ENCODE data around the gene FNBP1.
A peak's percentile ranks its signal among the peaks of the same experiment; 100 is the strongest.

FNBP1 gene

GRCh38 chr9:129972816-129973215, 70.2 kb downstream of the FNBP1 start:
- Histone ChIP-seq H3K23ac (ENCODE audit: low read depth, low read length, poor library complexity) (no peak overlapping the region), H3K27me3 (ENCODE audit: control insufficient read depth in 3 of 3, insufficient read depth in 3 of 3, low read depth in 1 of 3, low read length in 3 of 3) (no peaks in the 10 kb centered on the region), H4K8ac (ENCODE audit: low read depth, low read length) (no peak overlapping the region), H3K4me3 (ENCODE audit: low read length in 2 of 2) (no peak overlapping the region), H3K9me3 (replicated peaks in 1 of 2; ENCODE audit: control insufficient read depth in 2 of 2, insufficient read depth in 1 of 2, low read depth in 1 of 2, low read length in 2 of 2) (no peaks in the 10 kb centered on the region), H2AK5ac (ENCODE audit: low read depth, low read length) (no peak overlapping the region), H2BK12ac (ENCODE audit: low read length) (no peak overlapping the region), H3K4me1 (ENCODE audit: control insufficient read depth in 2 of 2, insufficient read depth in 1 of 2, low read depth in 1 of 2, low read length in 2 of 2) (no peaks in the 10 kb centered on the region), H3K14ac (ENCODE audit: low read length) (no peak overlapping the region), H3K9ac (ENCODE audit: low read depth, low read length, poor library complexity) (no peak overlapping the region), H2BK5ac (ENCODE audit: low read length) (no peak overlapping the region), H3K27ac (replicated peaks; ENCODE audit: low read length) (no peak overlapping the region), H3K4ac (ENCODE audit: low read length) (no peak overlapping the region), H2BK15ac (ENCODE audit: low read length) (no peak overlapping the region), H3K18ac (ENCODE audit: low read length) (no peak overlapping the region), H2AFZ (ENCODE audit: low read length) (no peak overlapping the region), H3K79me1 (ENCODE audit: low read depth, low read length) (no peaks in the 10 kb centered on the region), H3K36me3 (replicated peaks in 1 of 2; ENCODE audit: control insufficient read depth in 2 of 2, insufficient read depth in 2 of 2, low read length in 2 of 2) (peaks cover 3 to 53% of the 10 kb centered on the region in 2 donors), H4K91ac (ENCODE audit: low read depth, low read length, poor library complexity) (no peak overlapping the region), H2BK120ac (ENCODE audit: low read depth, low read length) (no peak overlapping the region), H3K4me2 (ENCODE audit: insufficient read depth, low read length, poor library complexity, severe bottlenecking) (no peak overlapping the region)
- no CpG with 5 or more reads among the region's 4 CpGs for WGBS, 2 donors (ENCODE audit: extremely low coverage in 2 of 2, insufficient read length in 2 of 2, insufficient replicate concordance in 1 of 2)
- DNase-seq (ENCODE audit: low spot score): no peak

GRCh38 chr9:129968690-129969485, 74.1 kb downstream of the FNBP1 start:
- Histone ChIP-seq H2BK12ac (ENCODE audit: low read length) (no peak overlapping the region), H2BK5ac (ENCODE audit: low read length) (no peak overlapping the region), H3K27me3 (ENCODE audit: control insufficient read depth in 3 of 3, insufficient read depth in 3 of 3, low read depth in 1 of 3, low read length in 3 of 3) (no peaks in the 10 kb centered on the region), H2BK120ac (ENCODE audit: low read depth, low read length) (no peak overlapping the region), H2AK5ac (ENCODE audit: low read depth, low read length) (no peak overlapping the region), H3K18ac (ENCODE audit: low read length) (no peak overlapping the region), H3K4ac (ENCODE audit: low read length) (no peak overlapping the region), H3K79me1 (ENCODE audit: low read depth, low read length) (no peaks in the 10 kb centered on the region), H3K4me3 (ENCODE audit: low read length in 2 of 2) (no peak overlapping the region), H3K4me1 (ENCODE audit: control insufficient read depth in 2 of 2, insufficient read depth in 1 of 2, low read depth in 1 of 2, low read length in 2 of 2) (peaks cover 12 to 14% of the 10 kb centered on the region in 2 donors), H3K9ac (ENCODE audit: low read depth, low read length, poor library complexity) (no peak overlapping the region), H4K8ac (ENCODE audit: low read depth, low read length) (no peak overlapping the region), H3K9me3 (replicated peaks in 1 of 2; ENCODE audit: control insufficient read depth in 2 of 2, insufficient read depth in 1 of 2, low read depth in 1 of 2, low read length in 2 of 2) (no peaks in the 10 kb centered on the region), H4K91ac (ENCODE audit: low read depth, low read length, poor library complexity) (no peak overlapping the region), H2BK15ac (ENCODE audit: low read length) (no peak overlapping the region), H3K4me2 (ENCODE audit: insufficient read depth, low read length, poor library complexity, severe bottlenecking) (no peak overlapping the region), H3K14ac (ENCODE audit: low read length) (no peak overlapping the region), H3K27ac (replicated peaks; ENCODE audit: low read length) (no peak overlapping the region), H3K36me3 (replicated peaks in 1 of 2; ENCODE audit: control insufficient read depth in 2 of 2, insufficient read depth in 2 of 2, low read length in 2 of 2) (peaks cover 2 to 20% of the 10 kb centered on the region in 2 donors), H3K23ac (ENCODE audit: low read depth, low read length, poor library complexity) (no peak overlapping the region), H2AFZ (ENCODE audit: low read length) (no peak overlapping the region)
- WGBS, 2 donors (ENCODE audit: extremely low coverage in 2 of 2, insufficient read length in 2 of 2, insufficient replicate concordance in 1 of 2): no CpG with 5 or more reads among the region's 4 CpGs
- DNase-seq (ENCODE audit: low spot score): no peak

GRCh38 chr9:129964901-129965734, 77.9 kb downstream of the FNBP1 start:
- H3K4me1 ChIP-seq (ENCODE audit: control insufficient read depth in 2 of 2, insufficient read depth in 1 of 2, low read depth in 1 of 2, low read length in 2 of 2): peaks cover 26 to 33% of the 10 kb centered on the region in 2 donors
- DNase-seq (ENCODE audit: low spot score): peak; percentile 26
- no peaks in the 10 kb centered on the region for H3K27me3 ChIP-seq (ENCODE audit: control insufficient read depth in 3 of 3, insufficient read depth in 3 of 3, low read depth in 1 of 3, low read length in 3 of 3)
- no peak overlapping the region for H2BK5ac ChIP-seq (ENCODE audit: low read length)
- no peak overlapping the region for H3K4ac ChIP-seq (ENCODE audit: low read length)
- H3K14ac ChIP-seq (ENCODE audit: low read length): no peak overlapping the region
- no peak overlapping the region for H2AK5ac ChIP-seq (ENCODE audit: low read depth, low read length)
- H4K91ac ChIP-seq (ENCODE audit: low read depth, low read length, poor library complexity): no peak overlapping the region
- no peak overlapping the region for H2BK15ac ChIP-seq (ENCODE audit: low read length)
- peak overlapping the region; percentile 93 for H3K18ac ChIP-seq (ENCODE audit: low read length)
- H3K4me2 ChIP-seq (ENCODE audit: insufficient read depth, low read length, poor library complexity, severe bottlenecking): no peak overlapping the region
- H2BK12ac ChIP-seq (ENCODE audit: low read length): no peak overlapping the region
- H3K9ac ChIP-seq (ENCODE audit: low read depth, low read length, poor library complexity): peak overlapping the region; percentile 78
- peaks cover 2 to 5% of the 10 kb centered on the region in 2 donors for H3K36me3 ChIP-seq (replicated peaks in 1 of 2; ENCODE audit: control insufficient read depth in 2 of 2, insufficient read depth in 2 of 2, low read length in 2 of 2)
- no CpG with 5 or more reads among the region's 21 CpGs for WGBS, 2 donors (ENCODE audit: extremely low coverage in 2 of 2, insufficient read length in 2 of 2, insufficient replicate concordance in 1 of 2)
- no peaks in the 10 kb centered on the region for H3K9me3 ChIP-seq (replicated peaks in 1 of 2; ENCODE audit: control insufficient read depth in 2 of 2, insufficient read depth in 1 of 2, low read depth in 1 of 2, low read length in 2 of 2)
- H3K23ac ChIP-seq (ENCODE audit: low read depth, low read length, poor library complexity): no peak overlapping the region
- no peak overlapping the region for H2BK120ac ChIP-seq (ENCODE audit: low read depth, low read length)
- no peak overlapping the region for H3K4me3 ChIP-seq (ENCODE audit: low read length in 2 of 2)
- no peaks in the 10 kb centered on the region for H3K79me1 ChIP-seq (ENCODE audit: low read depth, low read length)
- H3K27ac ChIP-seq (replicated peaks; ENCODE audit: low read length): peak overlapping the region; percentile 89
- H4K8ac ChIP-seq (ENCODE audit: low read depth, low read length): no peak overlapping the region
- H2AFZ ChIP-seq (ENCODE audit: low read length): peak overlapping the region; percentile 9
